8988T (cell line): Measurements from ENCODE around the gene HDAC11.

Source experiments
- DNase-seq: peaks from one replicate; pipeline ENCODE4 v3.0.0; 2011

Gene HDAC11

GRCh38 chr3:13526626-13526949, 46.5 kb downstream of the HDAC11 start:
- no peak for DNase-seq

- no peak for DNase-seq
Measured at GRCh38 chr3:13528217-13528867, 48.2 kb downstream of the HDAC11 start.

- DNase-seq: no peak
Measured at GRCh38 chr3:13529196-13530112, 49.3 kb downstream of the HDAC11 start.

GRCh38 chr3:13530241-13531009, 50.3 kb downstream of the HDAC11 start:
- DNase-seq: no peak

GRCh38 chr3:13532085-13532484, 52.0 kb downstream of the HDAC11 start:
- no peak for DNase-seq

GRCh38 chr3:13532631-13533030, 52.5 kb downstream of the HDAC11 start:
- DNase-seq: no peak

GRCh38 chr3:13533885-13534301, 53.8 kb downstream of the HDAC11 start:
- no peak for DNase-seq

- no peak for DNase-seq
Measured at GRCh38 chr3:13535526-13535875, 55.4 kb downstream of the HDAC11 start.

GRCh38 chr3:13535905-13536304, 55.8 kb downstream of the HDAC11 start:
- no peak for DNase-seq

- DNase-seq: no peak
Measured at GRCh38 chr3:13536432-13536831, 56.3 kb downstream of the HDAC11 start.

GRCh38 chr3:13536832-13537231, 56.7 kb downstream of the HDAC11 start:
- DNase-seq: no peak

GRCh38 chr3:13537244-13537908, 57.3 kb downstream of the HDAC11 start:
- no peak for DNase-seq

GRCh38 chr3:13537909-13538296, 57.8 kb downstream of the HDAC11 start:
- peak; percentile 76 for DNase-seq

GRCh38 chr3:13538520-13539291, 58.6 kb downstream of the HDAC11 start:
- no peak for DNase-seq

GRCh38 chr3:13539292-13539638, 59.2 kb downstream of the HDAC11 start:
- no peak for DNase-seq

GRCh38 chr3:13539671-13540070, 59.6 kb downstream of the HDAC11 start:
- DNase-seq: no peak

- DNase-seq: no peak
Measured at GRCh38 chr3:13540297-13540995, 60.3 kb downstream of the HDAC11 start.

- no peak for DNase-seq
Measured at GRCh38 chr3:13541691-13542090, 61.6 kb downstream of the HDAC11 start.

- DNase-seq: no peak
Measured at GRCh38 chr3:13542142-13542541, 62.0 kb downstream of the HDAC11 start.

GRCh38 chr3:13543253-13543652, 63.1 kb downstream of the HDAC11 start:
- no peak for DNase-seq

GRCh38 chr3:13544293-13544831, 64.3 kb downstream of the HDAC11 start:
- no peak for DNase-seq
